Stimulated activated CD8-positive, alpha-beta memory T cell treated with anti-CD3 and anti-CD28 coated beads, Interleukin-15, amount 100 ng/mL, for 48 hours (primary cell): ENCODE data around the gene MORF4L1.
A peak's percentile ranks its signal among the peaks of the same experiment; 100 is the strongest.
"Not testable (repeated sequence)": the region's sequence is repeated elsewhere in the genome, so short reads cannot be mapped to it uniquely, and the experiment has no call there.

Experiments
- DNase-seq, 2 donors: peaks; one replicate each; pipeline ENCODE4 v3.0.0-alpha.2; 2020; ENCODE audit warnings: low read depth in 2 of 2

MORF4L1 gene

GRCh38 chr15:78859971-78860719 lies 12.5 kb upstream of the MORF4L1 start:
- DNase-seq, result peak; percentile 50 to 57

- DNase-seq, result not testable (repeated sequence)
These were observed 7.1 kb upstream of the MORF4L1 start for GRCh38 chr15:78865585-78865984.

GRCh38 chr15:78866031-78866430 lies 6.7 kb upstream of the MORF4L1 start:
- DNase-seq, result not testable (repeated sequence)

- DNase-seq, result no peak
These were observed 5.9 kb upstream of the MORF4L1 start for GRCh38 chr15:78866803-78867202.

- DNase-seq, result no peak
These were observed 4.3 kb upstream of the MORF4L1 start for GRCh38 chr15:78868366-78868765.

- DNase-seq, result not testable (repeated sequence)
These were observed 1.1 kb upstream of the MORF4L1 start for GRCh38 chr15:78871483-78872127.

GRCh38 chr15:78872972-78873792 lies 492 bp downstream of the MORF4L1 start:
- DNase-seq, result peak; percentile 84 to 87

- peak in 1 of 2 donors; percentile 9 for DNase-seq
These were observed 1.4 kb downstream of the MORF4L1 start for GRCh38 chr15:78873793-78874765.

GRCh38 chr15:78875107-78875914 lies 2.6 kb downstream of the MORF4L1 start:
- DNase-seq, result no peak

GRCh38 chr15:78876954-78877353 lies 4.3 kb downstream of the MORF4L1 start:
- DNase-seq, result not testable (repeated sequence)

GRCh38 chr15:78878356-78878755 lies 5.7 kb downstream of the MORF4L1 start:
- no peak for DNase-seq

- no peak for DNase-seq
These were observed 7.0 kb downstream of the MORF4L1 start for GRCh38 chr15:78879517-78880241.

- DNase-seq, result no peak
These were observed 7.5 kb downstream of the MORF4L1 start for GRCh38 chr15:78880242-78880533.

- no peak for DNase-seq
These were observed 8.1 kb downstream of the MORF4L1 start for GRCh38 chr15:78880813-78881212.

- DNase-seq, result no peak
These were observed 9.0 kb downstream of the MORF4L1 start for GRCh38 chr15:78881681-78882080.

- DNase-seq, result no peak
These were observed 16.3 kb downstream of the MORF4L1 start for GRCh38 chr15:78889000-78889399.

GRCh38 chr15:78893538-78893937 lies 20.8 kb downstream of the MORF4L1 start:
- no peak for DNase-seq

GRCh38 chr15:78895471-78895870 lies 22.8 kb downstream of the MORF4L1 start:
- DNase-seq, result no peak

GRCh38 chr15:78898540-78898939 lies 25.9 kb downstream of the MORF4L1 start:
- DNase-seq, result no peak
